ENCODE measurements around the gene CRADD.

DNA sequence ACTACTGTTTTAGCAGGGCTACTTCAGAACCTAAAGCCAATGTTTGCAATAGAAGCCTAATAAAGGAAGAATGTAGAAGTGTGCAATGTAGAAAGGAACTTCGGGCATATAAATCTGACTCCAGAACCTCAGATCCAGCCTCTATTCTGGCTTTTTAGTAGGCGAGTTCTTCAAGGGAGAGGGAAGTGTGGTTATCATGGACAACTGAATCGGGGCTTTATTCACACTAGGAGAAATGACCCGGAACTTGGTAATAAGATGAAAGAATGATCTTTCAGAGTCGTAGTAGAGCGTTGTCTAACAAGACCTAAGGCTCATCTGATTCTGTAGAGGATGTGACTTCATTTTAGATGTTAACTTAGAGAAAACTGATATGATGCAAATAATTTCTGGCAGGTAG, 72.9 kb downstream of the CRADD start:
- TF ChIP-seq, protein P1, sequence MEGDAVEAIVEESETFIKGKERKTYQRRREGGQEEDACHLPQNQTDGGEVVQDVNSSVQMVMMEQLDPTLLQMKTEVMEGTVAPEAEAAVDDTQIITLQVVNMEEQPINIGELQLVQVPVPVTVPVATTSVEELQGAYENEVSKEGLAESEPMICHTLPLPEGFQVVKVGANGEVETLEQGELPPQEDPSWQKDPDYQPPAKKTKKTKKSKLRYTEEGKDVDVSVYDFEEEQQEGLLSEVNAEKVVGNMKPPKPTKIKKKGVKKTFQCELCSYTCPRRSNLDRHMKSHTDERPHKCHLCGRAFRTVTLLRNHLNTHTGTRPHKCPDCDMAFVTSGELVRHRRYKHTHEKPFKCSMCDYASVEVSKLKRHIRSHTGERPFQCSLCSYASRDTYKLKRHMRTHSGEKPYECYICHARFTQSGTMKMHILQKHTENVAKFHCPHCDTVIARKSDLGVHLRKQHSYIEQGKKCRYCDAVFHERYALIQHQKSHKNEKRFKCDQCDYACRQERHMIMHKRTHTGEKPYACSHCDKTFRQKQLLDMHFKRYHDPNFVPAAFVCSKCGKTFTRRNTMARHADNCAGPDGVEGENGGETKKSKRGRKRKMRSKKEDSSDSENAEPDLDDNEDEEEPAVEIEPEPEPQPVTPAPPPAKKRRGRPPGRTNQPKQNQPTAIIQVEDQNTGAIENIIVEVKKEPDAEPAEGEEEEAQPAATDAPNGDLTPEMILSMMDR (IDR thresholded peaks at IDR 0.05), result no peak
- no peak for TF ChIP-seq POLR2AphosphoS5 (IDR thresholded peaks at IDR 0.05)
- TF ChIP-seq POLR2A (IDR thresholded peaks at IDR 0.05), result no peak
- TF ChIP-seq EP300 (IDR thresholded peaks at IDR 0.05), result no peak
